HepG2 (cell line): ENCODE results near the gene MYLK. TPM values are rescaled to one million over a fixed set of nuclear protein-coding genes. Genes with fewer than 3 reads are reported as not detected.

ENCODE experiments used
- ATAC-seq: fragments of 200-7000 bp; cut with Tn5 transposase; 3 replicates; pipeline ENCODE4 v1.9.1; 2020; ENCODE audit warnings: mild to moderate bottlenecking, moderate library complexity
- BruUV-seq: library from RNA; stranded (reverse); fragments of 400-500 nt; replicated peaks from 2 replicates; lab custom pipeline; 2021; lab: Mats Ljungman, UMichigan
- CTCF ChIA-PET: fragments of 300-600 bp; formaldehyde crosslinking; extraction: SDS; loops from one replicate; lab custom pipeline; 2021; ENCODE audit warnings: low total read pairs, inconsistent platforms, low intra/inter-chr PET ratio; lab: Yijun Ruan, JAX
- POLR2A ChIA-PET: fragments of 350-600 bp; sonication (Branson Sonifier 250); formaldehyde crosslinking; loops from one replicate; lab custom pipeline; 2020; ENCODE audit warnings: antibody characterized with exemption, inconsistent platforms; lab: Yijun Ruan, JAX
- DNase-seq: peaks from one replicate; pipeline ENCODE4 v3.0.0-alpha.2; 2015; ENCODE audit warnings: low spot score
- FAIRE-seq: peaks from 3 replicates; lab custom pipeline; 2011; peaks lifted over from hg19 to GRCh38; lab: Jason Lieb, UNC
- H2AFZ ChIP-seq: one replicate; pipeline ENCODE4 v1.6.1; 2011; ENCODE audit warnings: low read length, inconsistent platforms
- H3K27ac ChIP-seq: fragments of 300-600 bp; 3 replicates; pipeline ENCODE4 v1.8.0; 2011; ENCODE audit warnings: mixed run types, mild to moderate bottlenecking, mixed read lengths, low read length, inconsistent platforms; ENCODE audit not compliant: insufficient read depth; ENCODE audit errors: extremely low read length
- H3K27me3 ChIP-seq, 2 experiments: fragments of 200-600 bp in 1 of 2; 2 replicates in 1 of 2; 3 replicates in 1 of 2; pipeline versions ENCODE4 v1.6.0 to v1.8.0; 2011; ENCODE audit warnings: low read length in 2 of 2, mild to moderate bottlenecking in 2 of 2, moderate library complexity in 2 of 2, inconsistent platforms in 1 of 2; ENCODE audit not compliant: insufficient read depth in 2 of 2, control insufficient read depth in 1 of 2
- H3K36me3 ChIP-seq, 2 experiments: fragments of 200-600 bp in 1 of 2; replicated peaks in 1 of 2; 2 replicates in 1 of 2; 3 replicates in 1 of 2; pipeline versions ENCODE4 v1.5.1 to v1.8.0; 2011; ENCODE audit warnings: low read length in 2 of 2, inconsistent platforms in 1 of 2; ENCODE audit not compliant: insufficient read depth in 2 of 2, control insufficient read depth in 1 of 2
- H3K4me1 ChIP-seq: 2 replicates; pipeline ENCODE4 v1.5.1; 2012; ENCODE audit warnings: low read length, inconsistent platforms; ENCODE audit not compliant: insufficient read depth
- H3K4me2 ChIP-seq: 2 replicates; pipeline ENCODE4 v1.6.0; 2011; ENCODE audit warnings: low read depth, low read length, inconsistent platforms
- H3K4me3 ChIP-seq, 3 experiments: fragments of 200-600 bp in 1 of 3; sonication (generic), shearing (Covaris generic) in 1 of 3; replicated peaks in 1 of 3; 2 replicates each; pipeline ENCODE4 v1.5.1; 2011 to 2016; ENCODE audit warnings: low read length in 3 of 3, inconsistent platforms in 2 of 3, low read depth in 2 of 3, mild to moderate bottlenecking in 2 of 3, control low read depth in 1 of 3, mixed read lengths in 1 of 3; ENCODE audit not compliant: insufficient read depth in 1 of 3
- H3K79me2 ChIP-seq: one replicate; pipeline ENCODE4 v1.6.1; 2011; ENCODE audit warnings: low read length, inconsistent platforms; ENCODE audit not compliant: insufficient read depth
- H3K9ac ChIP-seq: 2 replicates; pipeline ENCODE4 v1.6.0; 2011; ENCODE audit warnings: mild to moderate bottlenecking, low read depth, low read length, inconsistent platforms; ENCODE audit not compliant: insufficient read depth
- H3K9me3 ChIP-seq: 2 replicates; pipeline ENCODE4 v1.5.1; 2012; ENCODE audit warnings: mild to moderate bottlenecking, low read length
- H4K20me1 ChIP-seq: 2 replicates; pipeline ENCODE4 v1.6.0; 2011; ENCODE audit warnings: inconsistent platforms, mild to moderate bottlenecking, low read length, moderate library complexity; ENCODE audit not compliant: insufficient read depth
- KDM1A ChIP-seq: IDR thresholded peaks from 2 replicates; pipeline ENCODE4 v1.6.1; 2016; ENCODE audit warnings: missing compliant biosample characterization
- MAFF ChIP-seq: IDR thresholded peaks from 2 replicates; pipeline ENCODE4 v1.6.1; 2011; ENCODE audit warnings: low read depth, low read length, improper control_type of control experiment
- MATR3 ChIP-seq: sonication (generic); formaldehyde crosslinking; IDR thresholded peaks from 2 replicates; pipeline ENCODE4 v1.4.0; 2020; ENCODE audit warnings: missing genetic modification reagents
- SAFB2 ChIP-seq: sonication (generic); formaldehyde crosslinking; IDR thresholded peaks from 2 replicates; pipeline ENCODE4 v1.5.1; 2020; ENCODE audit warnings: missing genetic modification reagents, low read depth, mild to moderate bottlenecking, borderline replicate concordance
- SOX5 ChIP-seq: IDR thresholded peaks from 2 replicates; pipeline ENCODE4 v1.6.1; 2016; ENCODE audit warnings: borderline replicate concordance
- TRAFD1 ChIP-seq: sonication (generic); formaldehyde crosslinking; IDR thresholded peaks from 2 replicates; pipeline ENCODE4 v1.5.1; 2020; ENCODE audit warnings: missing genetic modification reagents, mild to moderate bottlenecking, borderline replicate concordance
- ZNF10 ChIP-seq: sonication (generic); formaldehyde crosslinking; IDR thresholded peaks from 2 replicates; pipeline ENCODE4 v1.4.0; 2020; ENCODE audit warnings: mild to moderate bottlenecking, low read depth, missing genetic modification reagents, borderline replicate concordance
- ZNF101 ChIP-seq: sonication (generic); formaldehyde crosslinking; IDR thresholded peaks from 2 replicates; pipeline ENCODE4 v1.4.0; 2020; ENCODE audit warnings: mild to moderate bottlenecking, low read depth, missing genetic modification reagents, borderline replicate concordance
- ZNF234 ChIP-seq: sonication (generic); formaldehyde crosslinking; conservative IDR thresholded peaks from 2 replicates; pipeline ENCODE4 v1.5.1; 2020; ENCODE audit warnings: mild to moderate bottlenecking, missing genetic modification reagents
- WGBS: methylation state at CpG from one replicate; pipeline ENCODE4 v1.1.6; 2017; ENCODE audit warnings: low lambda C conversion rate; 5-methylcytosine and 5-hydroxymethylcytosine counted together
- in situ Hi-C: cut with HindIII; loops from 2 replicates; pipeline ENCODE4 v1.10.0; 2017; ENCODE audit warnings: low pct_unique_long_range_greater_than_20kb; ENCODE audit not compliant: extremely low pct_ligation_motif_present
- intact Hi-C: fragments of 100-400 bp; cut with micrococcal nuclease; formaldehyde crosslinking; loops from one replicate; pipeline ENCODE4 v1.10.0; 2022; ENCODE audit not compliant: unreplicated experiment
- polyA plus RNA-seq, 8 experiments: library from polyadenylated mRNA; depleted of rRNA in 3 of 8; stranded (reverse) in 7 of 8; unstranded in 1 of 8; fragments of >200 nt; fragmentation: Illumina TruSeq in 4 of 8; extraction: Trizol in 4 of 8; gene quantifications; 2 replicates each; pipeline versions ENCODE4 v1.2.1 to v1.2.3, GENCODE V29; 2011 to 2016; ENCODE audit warnings: low read depth in 4 of 8, missing spikeins in 1 of 8, mixed read lengths in 1 of 8; ENCODE audit not compliant: insufficient read depth in 1 of 8
- total RNA-seq, 5 experiments: library from RNA; depleted of rRNA; stranded (reverse); fragments of >200 nt; fragmentation: Illumina TruSeq; extraction: Trizol; gene quantifications; 2 replicates each; pipeline ENCODE4 v1.2.3, GENCODE V29; 2016; ENCODE audit warnings: low read depth in 1 of 5
- TF ChIP-seq, protein P1 (sequence below): sonication (generic); formaldehyde crosslinking; IDR thresholded peaks from 2 replicates; pipeline ENCODE4 v1.8.1; 2023; ENCODE audit warnings: mild to moderate bottlenecking, inconsistent platforms, moderate library complexity, missing genetic modification reagents, borderline replicate concordance
- TF ChIP-seq, protein P2 (sequence below), 2 experiments: fragments of 450-650 bp in 1 of 2; sonication (generic) in 1 of 2; formaldehyde crosslinking in 1 of 2; IDR thresholded peaks; 2 replicates each; pipeline versions ENCODE4 v1.6.1 to v1.8.0; 2016 to 2022; ENCODE audit warnings: antibody characterized with exemption in 1 of 2, mild to moderate bottlenecking in 1 of 2, missing genetic modification reagents in 1 of 2
- TF ChIP-seq, protein P3 (sequence below): IDR thresholded peaks from 2 replicates; pipeline ENCODE4 v1.6.1; 2016; ENCODE audit warnings: low read depth, borderline replicate concordance

Gene MYLK
- total and polyA plus RNA-seq, 2 of the 13 experiments (the other 11 are each of a cell fraction or from before 2014, with no cell fraction given), result 10.6 to 34.9 TPM

DNA sequence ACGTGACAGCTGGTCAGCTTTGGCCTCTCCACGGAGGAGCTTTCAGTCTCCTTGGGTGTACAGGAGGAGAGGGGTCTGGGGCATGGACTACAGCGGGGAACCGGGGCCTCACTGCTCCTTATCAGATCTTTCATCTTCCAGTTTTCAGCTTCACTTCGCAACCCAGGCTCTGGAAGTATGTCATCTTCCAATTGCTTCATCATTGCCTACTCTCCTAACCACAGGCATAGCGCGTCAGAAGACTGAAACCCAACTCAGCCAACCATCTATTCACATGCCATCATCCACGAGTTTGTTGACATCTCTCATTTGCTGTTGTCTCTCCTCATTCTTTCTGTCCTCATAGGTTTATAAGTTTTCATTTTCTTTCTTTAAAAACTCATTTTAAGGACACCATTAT lies 119.5 kb downstream of the MYLK start:
- Histone ChIP-seq H3K4me3 (no peak overlapping the region), H4K20me1 (no peaks in the 10 kb centered on the region), H3K36me3 (no peaks in the 10 kb centered on the region; a peak in 1 of 5 replicates), H3K79me2 (peaks cover 3% of the 10 kb centered on the region), H3K27me3 (no peaks in the 10 kb centered on the region), H3K4me1 (peaks cover 71% of the 10 kb centered on the region), H3K4me2 (no peak overlapping the region), H3K9ac (no peak overlapping the region), H2AFZ (no peak overlapping the region), H3K27ac (no peak overlapping the region), H3K9me3 (no peaks in the 10 kb centered on the region)
- DNase-seq (no peak), ATAC-seq (no peak), FAIRE-seq (no peak)
- BruUV-seq, result no TSS peak
- WGBS, result 99% methylated on average over 6 of the region's 8 CpGs
- ChIA-PET POLR2A (no interaction called here), CTCF (no interaction called here)
- in situ Hi-C loops, result no loop called here
- intact Hi-C loops, result no loop called here
- TF ChIP-seq ZNF234 (CRISPR knock-in tag), result no peak
- no peak for TF ChIP-seq ZNF101 (CRISPR knock-in tag)
- TF ChIP-seq ZNF10 (CRISPR knock-in tag), result no peak
- TF ChIP-seq, protein P1, sequence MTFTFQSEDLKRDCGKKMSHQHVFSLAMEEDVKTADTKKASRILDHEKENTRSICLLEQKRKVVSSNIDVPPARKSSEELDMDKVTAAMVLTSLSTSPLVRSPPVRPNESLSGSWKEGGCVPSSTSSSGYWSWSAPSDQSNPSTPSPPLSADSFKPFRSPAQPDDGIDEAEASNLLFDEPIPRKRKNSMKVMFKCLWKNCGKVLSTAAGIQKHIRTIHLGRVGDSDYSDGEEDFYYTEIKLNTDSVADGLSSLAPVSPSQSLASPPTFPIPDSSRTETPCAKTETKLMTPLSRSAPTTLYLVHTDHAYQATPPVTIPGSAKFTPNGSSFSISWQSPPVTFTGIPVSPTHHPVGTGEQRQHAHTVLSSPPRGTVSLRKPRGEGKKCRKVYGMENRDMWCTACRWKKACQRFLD (CRISPR knock-in tag), result no peak
- TF ChIP-seq KDM1A (CRISPR knock-in tag), result no peak
- no peak for TF ChIP-seq SAFB2
- TF ChIP-seq, protein P2, sequence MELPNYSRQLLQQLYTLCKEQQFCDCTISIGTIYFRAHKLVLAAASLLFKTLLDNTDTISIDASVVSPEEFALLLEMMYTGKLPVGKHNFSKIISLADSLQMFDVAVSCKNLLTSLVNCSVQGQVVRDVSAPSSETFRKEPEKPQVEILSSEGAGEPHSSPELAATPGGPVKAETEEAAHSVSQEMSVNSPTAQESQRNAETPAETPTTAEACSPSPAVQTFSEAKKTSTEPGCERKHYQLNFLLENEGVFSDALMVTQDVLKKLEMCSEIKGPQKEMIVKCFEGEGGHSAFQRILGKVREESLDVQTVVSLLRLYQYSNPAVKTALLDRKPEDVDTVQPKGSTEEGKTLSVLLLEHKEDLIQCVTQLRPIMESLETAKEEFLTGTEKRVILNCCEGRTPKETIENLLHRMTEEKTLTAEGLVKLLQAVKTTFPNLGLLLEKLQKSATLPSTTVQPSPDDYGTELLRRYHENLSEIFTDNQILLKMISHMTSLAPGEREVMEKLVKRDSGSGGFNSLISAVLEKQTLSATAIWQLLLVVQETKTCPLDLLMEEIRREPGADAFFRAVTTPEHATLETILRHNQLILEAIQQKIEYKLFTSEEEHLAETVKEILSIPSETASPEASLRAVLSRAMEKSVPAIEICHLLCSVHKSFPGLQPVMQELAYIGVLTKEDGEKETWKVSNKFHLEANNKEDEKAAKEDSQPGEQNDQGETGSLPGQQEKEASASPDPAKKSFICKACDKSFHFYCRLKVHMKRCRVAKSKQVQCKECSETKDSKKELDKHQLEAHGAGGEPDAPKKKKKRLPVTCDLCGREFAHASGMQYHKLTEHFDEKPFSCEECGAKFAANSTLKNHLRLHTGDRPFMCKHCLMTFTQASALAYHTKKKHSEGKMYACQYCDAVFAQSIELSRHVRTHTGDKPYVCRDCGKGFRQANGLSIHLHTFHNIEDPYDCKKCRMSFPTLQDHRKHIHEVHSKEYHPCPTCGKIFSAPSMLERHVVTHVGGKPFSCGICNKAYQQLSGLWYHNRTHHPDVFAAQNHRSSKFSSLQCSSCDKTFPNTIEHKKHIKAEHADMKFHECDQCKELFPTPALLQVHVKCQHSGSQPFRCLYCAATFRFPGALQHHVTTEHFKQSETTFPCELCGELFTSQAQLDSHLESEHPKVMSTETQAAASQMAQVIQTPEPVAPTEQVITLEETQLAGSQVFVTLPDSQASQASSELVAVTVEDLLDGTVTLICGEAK (IDR thresholded peaks at IDR 0.05), result no peak
- TF ChIP-seq, protein P2 (CRISPR knock-in tag; IDR thresholded peaks at IDR 0.05), result no peak
- TF ChIP-seq, protein P3, sequence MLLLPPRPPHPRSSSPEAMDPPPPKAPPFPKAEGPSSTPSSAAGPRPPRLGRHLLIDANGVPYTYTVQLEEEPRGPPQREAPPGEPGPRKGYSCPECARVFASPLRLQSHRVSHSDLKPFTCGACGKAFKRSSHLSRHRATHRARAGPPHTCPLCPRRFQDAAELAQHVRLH, result no peak
- no peak for TF ChIP-seq MAFF
- TF ChIP-seq TRAFD1 (CRISPR knock-in tag), result no peak
- no peak for TF ChIP-seq MATR3 (CRISPR knock-in tag)
- TF ChIP-seq SOX5 (CRISPR knock-in tag), result no peak
